ENCODE results near the gene TGFB1I1. TPM values are rescaled to one million over a fixed set of nuclear protein-coding genes. Genes with fewer than 3 reads are reported as not detected.

The TGFB1I1 gene
- total RNA-seq, 1 donor from 2014 or later, result 116 TPM

- no peak for TF ChIP-seq CTCF (IDR thresholded peaks at IDR 0.05; ENCODE audit: insufficient read depth, low read length, poor library complexity, severe bottlenecking)
- H3K27me3 ChIP-seq (ENCODE audit: control insufficient read depth, insufficient read depth, low read length), result no peaks in the 10 kb centered on the region
- no peak overlapping the region for H3K4me3 ChIP-seq (ENCODE audit: low read depth, low read length)
- no peaks in the 10 kb centered on the region for H3K36me3 ChIP-seq (ENCODE audit: control insufficient read depth, insufficient read depth, low read length)
- no peak for DNase-seq (ENCODE audit: low read depth)
Observed at GRCh38 chr16:31456988-31457360, 15.0 kb upstream of the TGFB1I1 start.

GRCh38 chr16:31458073-31458843, 13.7 kb upstream of the TGFB1I1 start:
- Histone ChIP-seq H3K4me3 (ENCODE audit: low read depth, low read length) (peak overlapping the region; percentile 61), H3K36me3 (ENCODE audit: control insufficient read depth, insufficient read depth, low read length) (no peaks in the 10 kb centered on the region), H3K27me3 (ENCODE audit: control insufficient read depth, insufficient read depth, low read length) (no peaks in the 10 kb centered on the region)
- no peak for DNase-seq (ENCODE audit: low read depth)
- no peak for TF ChIP-seq CTCF (IDR thresholded peaks at IDR 0.05; ENCODE audit: insufficient read depth, low read length, poor library complexity, severe bottlenecking)

GRCh38 chr16:31458844-31459686, 12.9 kb upstream of the TGFB1I1 start, which contains the start of gene ARMC5:
ARMC5 (plus strand) TSS chr16:31459501; CDS start chr16:31459525, 24 bp downstream.
- Histone ChIP-seq H3K27me3 (ENCODE audit: control insufficient read depth, insufficient read depth, low read length) (no peaks in the 10 kb centered on the region), H3K4me3 (ENCODE audit: low read depth, low read length) (peak within 1 kb of the TSS; percentile 61), H3K36me3 (ENCODE audit: control insufficient read depth, insufficient read depth, low read length) (no peaks in the 10 kb centered on the region)
- peak; percentile 93 for DNase-seq (ENCODE audit: low read depth)
- TF ChIP-seq CTCF (IDR thresholded peaks at IDR 0.05; ENCODE audit: insufficient read depth, low read length, poor library complexity, severe bottlenecking), result peak; percentile 51

- peak overlapping the region; percentile 61 for H3K4me3 ChIP-seq (ENCODE audit: low read depth, low read length)
- H3K27me3 ChIP-seq (ENCODE audit: control insufficient read depth, insufficient read depth, low read length), result no peaks in the 10 kb centered on the region
- peak; percentile 97 for DNase-seq (ENCODE audit: low read depth)
- H3K36me3 ChIP-seq (ENCODE audit: control insufficient read depth, insufficient read depth, low read length), result no peaks in the 10 kb centered on the region
- no peak for TF ChIP-seq CTCF (IDR thresholded peaks at IDR 0.05; ENCODE audit: insufficient read depth, low read length, poor library complexity, severe bottlenecking)
Observed at GRCh38 chr16:31459687-31460581, 12.0 kb upstream of the TGFB1I1 start.

GRCh38 chr16:31460582-31461002, 11.4 kb upstream of the TGFB1I1 start:
- DNase-seq (ENCODE audit: low read depth), result no peak

More at GRCh38 chr16:31460582-31461002, 11.4 kb upstream of the TGFB1I1 start:
- TF ChIP-seq CTCF (IDR thresholded peaks at IDR 0.05; ENCODE audit: insufficient read depth, low read length, poor library complexity, severe bottlenecking), result peak; percentile 65
- Histone ChIP-seq H3K27me3 (ENCODE audit: control insufficient read depth, insufficient read depth, low read length) (no peaks in the 10 kb centered on the region), H3K36me3 (ENCODE audit: control insufficient read depth, insufficient read depth, low read length) (no peaks in the 10 kb centered on the region), H3K4me3 (ENCODE audit: low read depth, low read length) (no peak overlapping the region)

All from kidney epithelial cell (primary cell).